Amniotic stem cell (primary cell): ENCODE data around the gene CFAP92.

Experiments used
- DNase-seq: peaks from one replicate; lab custom pipeline; 2025; lab: John Stamatoyannopoulos, UW

CFAP92 gene

DNA sequence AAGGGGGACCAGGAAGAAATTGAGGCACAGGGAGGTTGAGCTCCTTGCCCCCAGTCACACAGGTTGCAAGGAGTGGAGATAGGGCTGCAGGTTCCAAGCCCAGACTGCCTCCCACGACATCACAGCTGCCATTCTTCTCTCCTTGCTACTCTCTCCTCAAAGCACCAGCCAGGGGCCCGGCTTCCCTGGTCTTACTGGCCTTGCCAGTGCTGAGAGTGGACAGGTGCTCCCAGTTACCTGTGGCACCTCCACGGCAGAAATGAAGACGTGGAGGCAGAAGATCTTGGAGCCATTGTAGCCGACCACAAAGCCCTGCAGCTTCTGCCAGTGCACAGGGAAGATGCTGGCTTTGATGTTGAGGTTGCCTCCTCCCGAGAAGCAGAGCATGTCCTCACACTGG lies 132.4 kb downstream of the CFAP92 start:
- DNase-seq, result no peak
